Measurements from ENCODE around the gene GULP1.
"Not testable (repeated sequence)": the region's sequence is repeated elsewhere in the genome, so short reads cannot be mapped to it uniquely, and the experiment has no call there.

- not testable (repeated sequence) for TF ChIP-seq POLR2AphosphoS5 (IDR thresholded peaks at IDR 0.05; ENCODE audit: low read depth); CTCF (conservative IDR thresholded peaks at IDR 0.05; ENCODE audit: low read depth in 2 of 2); REST (IDR thresholded peaks at IDR 0.05; ENCODE audit: unreplicated experiment); EZH2 (IDR thresholded peaks at IDR 0.05; ENCODE audit: low read depth, unreplicated experiment); ETS1 (IDR thresholded peaks at IDR 0.05); ZNF114 (CRISPR knock-in tag; IDR thresholded peaks at IDR 0.05); EZH2phosphoT487 (IDR thresholded peaks at IDR 0.05; ENCODE audit: unreplicated experiment)
Observed at GRCh38 chr2:188559455-188559854, 267.8 kb downstream of the GULP1 start.

Data from GM23338 (cell line).